ENCODE results near the gene FAM83F.

Gene FAM83F

DNA sequence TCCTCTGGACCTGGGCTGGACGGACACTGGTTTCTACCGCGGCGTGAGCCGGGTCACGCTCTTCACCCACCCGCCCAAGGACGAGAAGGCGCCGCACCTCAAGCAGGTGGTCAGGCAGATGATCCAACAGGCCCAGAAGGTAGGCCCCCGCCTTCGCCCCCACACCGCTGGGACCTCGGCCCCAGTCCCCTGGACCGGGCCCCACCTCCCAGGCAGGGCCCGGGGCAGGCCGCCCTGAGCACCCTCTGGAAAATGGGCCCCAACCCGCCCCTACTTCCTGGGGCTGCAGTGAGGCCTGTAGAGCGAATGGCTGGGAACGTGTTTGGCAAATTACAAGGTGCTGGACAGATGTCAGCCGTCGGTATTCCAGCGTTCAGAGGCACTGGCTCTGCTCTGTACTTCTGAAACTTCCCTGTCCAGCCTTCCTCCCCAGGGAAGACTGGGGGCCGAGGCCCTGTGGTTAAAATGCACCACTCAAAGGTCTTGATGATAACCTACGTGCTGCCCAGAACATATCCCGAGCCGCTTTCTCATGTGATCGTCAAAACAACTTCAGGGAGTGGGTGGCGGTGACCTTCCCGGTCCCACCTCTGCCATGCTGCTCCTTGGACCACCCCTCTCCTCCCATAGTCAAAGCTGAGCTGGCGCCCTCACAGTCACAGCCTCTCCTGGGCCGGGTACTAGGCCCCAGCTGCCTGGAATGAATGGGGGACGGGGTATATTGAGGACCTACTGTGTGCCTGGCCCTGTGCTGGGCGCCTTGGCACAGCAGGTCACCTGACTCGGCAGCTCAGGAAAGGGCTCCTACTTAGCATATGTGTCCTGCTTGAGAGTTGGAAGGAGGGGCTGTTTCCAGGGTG lies 869 bp downstream of the FAM83F start:
- DNase-seq = peak; percentile 69

DNA sequence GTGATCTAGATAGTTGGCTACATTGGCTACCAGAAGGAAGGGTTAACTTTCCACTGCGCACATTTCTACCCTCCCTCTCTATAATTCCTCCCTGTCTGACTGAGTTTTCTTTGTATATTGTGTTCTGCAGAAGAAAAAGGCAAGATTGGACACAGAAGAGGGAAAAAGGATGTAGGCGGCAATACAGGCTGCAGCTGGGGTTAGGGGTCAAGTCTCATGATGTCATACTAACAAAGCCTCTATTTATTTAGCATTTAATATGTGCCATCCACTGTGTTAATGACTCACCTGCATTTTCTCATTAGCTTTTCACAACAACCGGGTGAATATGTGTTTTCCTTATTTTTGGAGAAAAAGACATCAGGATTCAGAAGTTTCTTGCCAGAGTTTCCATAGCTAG lies 2.0 kb downstream of the FAM83F start:
- peak; percentile 80 for DNase-seq

DNA sequence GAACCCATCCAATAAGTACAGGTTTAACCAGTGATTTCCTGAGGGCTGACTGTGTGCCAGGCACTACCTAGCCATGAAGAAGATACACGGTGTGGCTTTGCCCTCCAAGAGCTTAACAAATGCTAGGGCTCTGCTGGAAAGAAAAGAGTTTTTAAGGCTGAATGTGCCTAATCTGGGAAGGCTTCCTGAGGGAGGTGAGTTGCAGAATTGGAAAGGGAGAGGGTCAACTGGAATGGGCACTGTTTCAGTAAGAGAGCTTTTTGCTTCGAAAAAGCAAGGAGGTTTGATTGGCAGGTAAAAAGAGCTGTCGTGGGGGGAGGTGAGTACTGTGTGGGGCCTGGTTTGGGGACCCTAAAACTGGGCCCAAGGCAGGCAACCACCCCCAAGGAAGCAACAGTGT lies 2.7 kb downstream of the FAM83F start:
- peak; percentile 54 for DNase-seq

DNA sequence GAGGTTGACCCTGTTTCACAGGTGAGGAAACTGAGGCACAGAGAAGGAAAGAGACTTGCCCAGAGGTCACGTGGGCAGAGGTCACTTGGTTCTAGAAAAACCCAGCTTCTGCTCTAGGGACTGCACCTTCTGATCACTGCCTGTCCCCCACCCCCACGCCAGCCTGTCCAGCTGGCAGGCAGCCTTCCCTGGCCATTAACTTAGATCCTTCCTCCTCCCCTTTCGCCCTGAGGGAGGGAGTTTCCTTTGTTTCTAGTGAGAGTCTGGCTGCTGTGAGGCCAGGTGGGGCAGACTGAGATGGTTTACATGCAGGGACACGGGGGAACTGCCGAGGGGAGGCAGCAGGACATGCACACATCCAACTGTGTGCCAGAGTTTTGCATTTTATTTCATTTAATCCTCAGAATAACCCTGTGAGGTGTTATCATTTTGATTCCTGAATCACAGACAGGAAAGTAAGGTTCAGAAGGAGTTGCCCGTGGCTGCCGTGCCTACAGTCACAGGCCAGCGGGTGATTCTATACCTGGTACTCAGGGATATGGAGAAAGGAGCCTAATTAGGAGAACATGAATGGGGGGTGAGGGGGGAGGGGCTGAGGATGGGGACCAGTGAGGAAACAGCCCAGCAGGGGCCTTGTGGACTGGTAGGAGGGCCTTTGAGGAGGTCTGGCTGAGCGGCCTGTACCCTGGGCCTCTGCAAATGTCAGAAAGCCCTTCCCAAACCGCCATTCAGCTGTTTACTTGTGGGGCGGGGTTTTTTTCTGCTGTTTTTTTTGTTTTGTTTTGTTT lies 3.4 kb downstream of the FAM83F start:
- peak; percentile 100 for DNase-seq

DNA sequence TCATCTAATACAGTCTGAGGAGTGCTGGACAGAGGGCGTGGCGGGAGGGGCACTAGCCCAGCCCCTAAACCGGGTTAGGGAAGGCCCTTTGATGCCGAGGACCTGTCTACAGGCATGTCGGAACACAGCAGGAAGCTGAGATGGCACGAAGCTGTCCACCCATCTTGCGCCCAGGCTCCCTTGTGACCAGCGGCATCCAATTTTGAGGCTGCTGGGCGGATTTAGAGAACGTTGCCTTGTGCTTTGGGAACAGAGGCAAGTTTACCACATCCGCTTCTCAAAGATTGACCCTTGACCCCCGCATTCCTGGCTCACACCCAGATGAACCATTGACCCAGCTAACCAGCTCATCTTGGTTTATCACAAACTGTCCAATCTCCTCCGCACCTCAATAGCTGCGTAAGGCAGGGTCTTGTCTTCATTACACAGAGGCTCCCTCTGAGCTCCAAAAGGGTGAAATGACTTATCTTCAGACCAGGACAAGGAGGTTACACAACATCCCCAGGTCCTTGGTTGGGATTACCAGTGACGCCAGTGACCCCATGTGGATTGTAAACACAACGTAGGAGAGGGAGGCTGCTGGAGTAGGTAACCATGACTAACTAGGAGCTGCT lies 4.5 kb downstream of the FAM83F start:
- peak; percentile 56 for DNase-seq

DNA sequence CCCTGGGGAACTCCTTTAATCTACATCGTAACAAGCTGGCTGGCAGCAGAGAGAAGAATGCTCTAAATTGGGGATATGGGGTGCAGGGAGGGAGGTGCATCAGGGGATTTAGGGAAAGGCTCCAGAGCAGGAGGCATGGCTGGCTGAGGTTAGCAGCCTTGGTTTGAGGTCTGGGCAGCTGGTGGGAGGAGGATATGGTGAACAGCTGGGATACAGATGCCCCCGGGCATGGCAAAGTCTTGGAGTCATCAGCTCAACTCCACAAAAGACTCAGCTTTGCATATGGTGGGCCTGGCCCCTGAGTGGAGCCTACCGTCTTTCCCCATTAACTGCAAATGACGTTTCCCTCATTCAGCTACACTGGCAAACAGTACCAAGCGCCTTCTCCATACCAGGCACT lies 5.4 kb downstream of the FAM83F start:
- DNase-seq = peak; percentile 87

DNA sequence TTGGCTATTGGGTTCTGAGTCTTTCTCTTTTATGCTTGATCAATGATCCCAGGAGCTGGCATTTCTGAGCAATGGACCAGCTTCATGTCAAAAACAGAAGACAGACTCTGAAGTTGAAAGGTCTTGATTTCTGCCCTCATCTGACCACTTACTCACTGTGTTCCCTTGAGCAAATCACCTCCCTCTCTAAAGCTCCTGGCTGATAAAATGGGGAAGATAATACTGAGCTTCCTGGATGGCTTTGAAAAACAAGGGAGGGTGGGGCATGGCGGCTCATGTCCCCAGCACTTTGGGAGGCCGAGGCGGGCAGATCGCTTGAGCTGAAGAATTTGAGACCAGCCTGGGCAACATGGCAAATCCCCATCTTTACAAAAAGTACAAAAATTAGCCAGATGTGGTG lies 6.4 kb downstream of the FAM83F start:
- no peak for DNase-seq

DNA sequence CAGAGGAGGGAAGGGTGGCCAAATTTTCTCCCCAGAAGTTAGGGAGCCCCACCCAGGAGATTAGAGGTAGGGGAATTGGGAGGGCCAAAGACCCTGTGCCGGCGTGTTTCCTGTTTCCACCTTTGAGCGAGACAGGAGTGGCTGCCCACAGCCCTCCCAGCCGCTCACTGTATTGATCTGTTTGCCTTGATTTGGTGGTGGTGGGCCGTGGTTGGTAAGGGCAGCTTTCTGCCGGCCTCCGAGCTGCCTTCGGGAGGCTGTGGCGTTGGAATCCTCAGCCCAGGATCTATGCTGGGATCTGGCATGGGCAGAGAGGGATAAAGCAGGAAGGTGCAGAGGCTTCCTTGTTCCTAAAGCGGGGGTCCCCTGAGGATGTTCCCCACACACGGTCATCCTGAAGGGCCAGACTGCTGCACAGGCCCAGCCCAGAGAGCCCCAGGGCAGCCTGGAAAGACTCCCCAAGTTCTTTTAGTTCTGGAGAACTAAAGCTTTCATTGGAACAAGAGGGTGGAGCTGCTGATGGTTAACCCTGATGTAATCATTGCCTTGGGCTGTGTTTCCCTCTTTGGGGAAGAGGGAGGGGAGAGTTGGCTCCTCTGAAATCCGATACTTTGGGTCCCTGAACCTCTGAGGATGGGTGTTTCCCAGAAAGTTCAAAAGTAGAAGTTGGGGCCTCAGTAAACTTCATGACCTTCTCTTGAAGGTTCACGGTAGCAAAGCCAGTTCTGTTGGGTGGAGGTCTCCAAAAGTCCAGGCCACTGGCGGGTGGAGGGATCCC lies 7.2 kb downstream of the FAM83F start:
- peak; percentile 82 for DNase-seq

DNA sequence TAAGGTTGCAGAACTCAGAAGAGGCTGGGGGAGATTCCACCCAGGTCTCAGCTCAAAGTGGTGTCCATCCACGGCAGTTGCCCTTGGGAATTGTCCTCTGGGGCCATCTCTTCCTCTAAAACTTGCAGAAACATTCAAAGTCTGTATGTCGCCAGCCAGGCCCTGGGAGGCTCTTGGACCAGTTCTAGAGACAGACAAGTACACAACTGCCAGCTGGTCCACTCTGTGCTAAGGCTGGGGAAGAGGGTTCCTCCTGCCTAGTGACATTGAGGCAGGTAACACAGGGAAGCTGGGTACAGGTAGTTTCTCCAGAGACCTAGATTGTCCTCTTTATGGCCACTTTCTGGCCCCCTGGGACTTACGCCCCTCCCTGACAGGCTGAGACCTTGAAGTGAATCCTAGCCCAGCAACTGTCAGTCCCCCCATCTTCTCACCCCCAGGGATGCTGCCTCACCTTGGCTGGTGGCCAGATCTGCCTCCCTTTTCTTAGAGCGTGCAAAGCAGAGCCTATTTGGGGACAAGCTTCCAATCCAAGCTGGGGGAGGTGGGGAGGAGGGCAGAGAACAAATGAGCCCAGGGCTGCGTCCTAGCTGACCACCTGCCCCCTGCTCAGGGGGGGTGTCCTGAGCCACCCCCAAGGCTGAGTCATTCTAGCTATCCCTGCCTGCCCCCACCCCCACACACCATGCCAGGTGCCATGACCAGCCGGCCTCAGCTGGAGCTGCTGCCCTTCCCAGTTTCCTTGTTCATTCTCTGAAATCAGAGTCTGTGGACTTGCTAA lies 8.4 kb downstream of the FAM83F start:
- DNase-seq = peak; percentile 96

DNA sequence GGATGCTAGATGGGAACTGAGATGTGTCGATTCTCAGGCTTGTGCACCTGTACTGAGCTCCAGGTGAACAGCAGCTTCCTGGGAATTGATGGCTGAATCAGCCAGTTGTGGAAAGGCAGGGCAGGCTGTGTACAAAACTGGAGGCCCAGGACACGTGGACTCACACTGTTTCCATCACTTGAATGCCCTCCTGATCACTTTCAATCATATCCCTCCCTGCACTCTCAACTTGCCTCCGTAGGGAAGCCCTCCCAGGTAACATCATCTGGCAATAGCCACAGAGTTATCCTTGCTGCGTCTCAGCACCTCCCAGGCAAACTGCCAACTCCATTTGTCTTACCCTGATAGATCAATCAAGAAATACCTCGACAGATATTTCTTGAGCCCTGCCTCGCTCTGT lies 10.1 kb downstream of the FAM83F start:
- DNase-seq = peak; percentile 92

DNA sequence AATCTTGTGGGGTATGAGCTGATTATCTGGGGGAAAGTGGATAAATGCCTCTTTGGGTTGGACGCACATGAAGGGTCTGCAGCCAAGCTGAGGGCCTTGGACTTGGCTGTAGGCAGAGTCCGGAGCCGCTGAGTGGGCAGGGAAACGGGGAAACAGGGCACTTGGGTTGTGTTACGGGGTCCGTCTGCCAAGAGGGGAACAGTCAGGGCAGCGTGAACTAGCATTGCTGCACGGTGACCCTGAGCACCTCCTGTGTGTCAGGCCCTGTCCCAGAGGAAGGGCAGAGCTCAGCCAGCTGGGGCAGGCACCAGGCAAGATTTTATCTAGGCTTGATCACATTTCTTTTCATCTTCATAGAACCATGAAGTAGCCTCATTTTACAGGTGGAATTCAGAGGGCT lies 11.9 kb downstream of the FAM83F start:
- peak; percentile 54 for DNase-seq

DNA sequence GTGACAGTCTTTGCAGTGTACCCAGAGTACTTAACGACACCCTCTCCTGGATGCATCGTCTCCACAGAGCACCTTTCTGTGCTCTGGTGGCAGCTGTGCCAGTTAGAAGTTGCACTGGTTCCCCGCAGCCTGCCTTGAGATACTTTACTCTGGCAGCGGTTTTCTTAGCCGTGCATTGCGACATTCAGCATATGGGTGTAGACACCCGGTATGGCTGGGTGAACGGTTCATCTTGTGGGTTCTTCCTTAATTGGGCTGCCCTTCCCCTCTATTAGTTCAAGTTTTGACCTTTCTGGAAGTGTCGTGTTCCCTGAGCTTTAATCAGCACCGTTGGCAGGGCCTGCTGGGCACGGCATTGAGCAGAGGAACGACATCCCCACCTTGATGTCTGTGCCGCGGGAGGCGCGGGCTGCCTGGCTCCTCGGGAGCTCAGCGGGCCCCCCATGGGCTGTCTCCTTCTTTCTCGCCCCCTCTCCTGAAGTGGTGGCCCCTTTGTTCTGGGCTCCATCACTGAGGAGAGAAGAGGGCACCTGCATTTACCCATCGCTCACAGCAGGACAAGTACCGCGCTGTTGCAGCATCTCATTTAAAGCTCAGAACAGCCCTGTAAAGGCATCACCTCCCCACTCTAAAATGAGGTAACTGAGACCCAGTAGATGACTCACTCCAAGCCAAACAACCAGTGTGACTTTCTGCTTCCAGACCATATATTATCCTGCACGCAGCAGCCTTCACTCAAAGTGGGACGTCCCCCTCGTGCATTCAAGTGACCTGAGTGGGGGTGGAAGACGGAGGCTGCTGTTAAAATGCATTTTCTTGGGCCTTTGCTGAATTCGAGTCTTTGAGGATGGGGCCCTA lies 13.3 kb downstream of the FAM83F start:
- DNase-seq = peak; percentile 69

DNA sequence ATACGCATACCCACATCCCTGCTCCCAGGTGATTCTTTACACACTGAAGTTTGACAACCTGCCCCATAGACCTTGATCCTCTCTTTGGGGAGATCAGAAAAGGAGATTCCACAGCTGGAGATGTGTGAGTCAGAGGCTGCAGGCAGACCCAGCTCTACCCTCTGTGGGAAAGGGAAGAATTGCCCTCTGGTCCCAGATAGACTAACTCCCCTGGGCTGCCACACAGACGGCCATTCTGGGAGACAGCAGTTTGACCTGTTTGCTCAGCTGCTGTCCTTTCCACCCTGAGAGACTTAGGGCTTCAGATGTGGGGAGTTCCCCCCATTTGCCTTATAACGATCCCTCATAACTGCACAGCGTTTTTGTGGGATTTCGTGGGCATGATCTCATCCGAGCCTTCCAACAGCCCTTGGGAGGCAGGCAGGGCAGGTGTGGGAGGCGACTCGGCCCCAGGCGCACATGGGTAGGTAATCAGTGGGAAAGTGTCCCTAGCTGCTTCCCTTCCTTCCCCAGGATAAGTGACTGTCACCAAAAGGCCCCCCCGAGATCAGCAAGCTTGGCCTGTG lies 14.1 kb downstream of the FAM83F start:
- DNase-seq = peak; percentile 90

DNA sequence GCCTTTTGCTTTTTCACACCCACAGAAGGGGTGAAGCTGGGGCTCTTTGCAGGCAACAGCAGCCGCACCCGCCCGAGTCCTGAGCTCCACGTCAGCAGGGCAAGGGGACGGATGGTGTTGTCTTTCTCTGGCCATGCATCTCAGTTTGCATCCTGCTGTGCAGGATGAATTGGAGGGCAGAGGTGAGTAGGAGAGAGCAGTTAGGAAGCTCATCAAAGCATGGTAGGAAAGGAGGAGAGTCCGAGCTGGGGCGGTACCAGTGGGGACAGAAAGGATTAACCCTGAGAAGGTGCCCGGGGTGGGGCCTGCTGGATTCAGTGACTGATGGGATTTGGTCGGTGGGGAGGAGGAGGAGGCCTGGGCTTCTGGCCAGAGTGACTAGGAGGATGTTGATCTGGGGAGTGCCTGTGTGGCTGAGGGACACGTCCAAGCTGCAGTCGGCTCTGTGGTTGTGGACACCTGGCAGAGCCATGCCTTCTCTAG lies 14.6 kb downstream of the FAM83F start:
- peak; percentile 98 for DNase-seq

DNA sequence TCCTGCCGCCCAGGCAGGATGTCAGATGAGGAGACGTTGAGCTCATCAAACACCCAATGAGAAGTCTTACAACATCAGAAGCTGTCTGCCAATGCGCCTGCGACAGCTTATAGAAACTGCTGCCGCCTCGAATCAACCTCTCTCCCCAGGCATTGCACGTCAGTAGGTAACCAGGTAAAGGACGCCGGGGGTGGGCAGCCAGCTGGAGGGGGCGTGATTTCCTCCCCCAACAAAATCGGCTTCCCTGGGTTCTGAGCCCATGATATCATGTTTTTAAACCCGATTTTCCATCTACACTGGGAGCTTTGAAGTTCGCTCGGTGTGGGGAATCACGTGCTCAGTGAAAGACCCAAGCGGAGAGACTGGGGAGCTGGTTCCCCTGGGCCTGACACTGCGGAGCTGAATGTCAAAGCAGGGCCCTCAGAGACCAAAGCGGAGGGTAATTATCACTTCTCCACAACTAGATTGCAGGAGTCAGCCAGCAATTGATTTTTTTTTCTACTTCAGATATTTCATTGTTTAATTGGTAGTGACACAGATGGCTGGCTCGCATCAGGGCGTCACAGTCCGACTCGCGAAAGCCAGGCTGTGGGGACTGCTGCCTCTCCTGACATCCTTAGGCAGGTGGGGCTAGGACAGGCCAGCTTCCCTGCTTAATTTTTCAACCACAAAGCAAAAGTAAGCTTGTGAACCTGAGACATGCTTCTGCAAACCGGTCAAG lies 15.4 kb downstream of the FAM83F start:
- peak; percentile 89 for DNase-seq

DNA sequence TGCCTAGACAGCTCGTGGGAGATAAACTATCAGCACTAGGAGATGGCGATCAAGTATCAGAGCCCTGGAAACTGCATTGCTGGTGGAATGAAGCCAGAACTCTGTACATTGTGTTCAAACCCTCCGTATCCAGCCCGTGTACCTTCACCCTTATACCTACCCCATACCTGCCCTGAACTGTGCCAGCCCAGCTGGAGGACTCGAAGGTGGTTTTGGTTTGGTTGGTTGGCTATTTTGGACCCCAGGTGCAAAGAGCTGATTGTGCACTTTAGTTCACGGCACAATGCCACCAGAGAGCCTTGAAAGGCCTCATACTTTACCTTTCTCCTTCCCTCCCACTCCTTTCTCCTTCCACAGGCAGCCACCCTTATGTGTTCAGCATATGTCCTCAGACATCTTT lies 16.0 kb downstream of the FAM83F start:
- no peak for DNase-seq

DNA sequence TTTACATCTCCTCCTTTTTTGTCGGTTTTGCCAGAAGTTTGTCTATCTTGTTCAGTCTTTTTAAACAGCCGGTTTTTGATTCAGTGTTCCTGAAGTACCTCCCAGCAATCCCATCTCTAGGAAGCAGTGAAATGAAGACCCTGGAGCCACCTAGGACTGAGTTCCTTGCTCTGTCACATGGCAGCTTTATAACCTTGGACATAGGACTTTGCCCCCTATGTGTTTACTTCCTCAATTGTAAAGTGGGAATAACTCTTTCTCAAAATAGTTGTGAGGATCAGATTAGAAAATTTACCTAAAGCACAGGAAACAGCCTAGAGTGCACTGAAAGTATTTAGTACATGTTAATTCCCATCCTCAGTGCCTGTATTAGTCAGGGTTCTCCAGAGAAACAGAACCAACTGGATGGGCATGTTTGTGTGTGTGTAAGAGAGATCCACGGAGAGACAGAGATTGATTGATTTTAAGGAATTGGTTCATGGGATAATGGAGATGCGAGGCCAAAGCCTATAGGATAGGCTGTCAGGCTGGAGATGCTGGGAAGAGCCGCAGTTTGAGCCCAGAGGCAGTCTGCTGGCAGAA lies 20.0 kb downstream of the FAM83F start:
- DNase-seq = no peak

DNA sequence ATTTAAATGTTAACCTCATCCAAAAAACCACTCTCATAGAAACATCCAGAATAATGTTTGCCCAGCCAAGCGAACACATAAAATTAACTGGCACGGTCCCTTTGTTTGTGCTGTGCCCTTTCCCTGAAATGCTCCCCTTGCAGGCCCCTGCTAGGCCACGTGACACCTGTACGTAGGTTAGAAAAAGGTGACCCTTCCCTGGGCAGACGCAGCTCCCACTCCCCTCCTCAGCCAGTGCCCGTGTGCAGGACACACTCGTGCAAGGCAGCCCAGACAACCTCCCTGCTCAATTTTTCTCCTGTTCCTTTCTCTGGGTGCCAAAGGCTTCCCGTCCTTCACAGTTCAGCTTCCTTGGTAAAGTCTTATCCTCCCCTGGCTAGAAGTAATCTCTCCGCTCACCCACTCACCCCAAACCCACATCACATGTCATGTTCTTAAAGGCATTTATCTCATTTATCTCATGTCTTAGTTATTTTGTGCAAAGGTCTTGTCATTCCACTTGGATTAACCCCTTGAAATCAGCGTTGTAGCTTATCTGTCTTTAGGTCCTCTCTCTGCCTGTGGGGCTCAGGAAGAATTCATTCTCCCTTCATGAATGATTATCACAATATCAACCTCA lies 20.7 kb downstream of the FAM83F start:
- DNase-seq = no peak

DNA sequence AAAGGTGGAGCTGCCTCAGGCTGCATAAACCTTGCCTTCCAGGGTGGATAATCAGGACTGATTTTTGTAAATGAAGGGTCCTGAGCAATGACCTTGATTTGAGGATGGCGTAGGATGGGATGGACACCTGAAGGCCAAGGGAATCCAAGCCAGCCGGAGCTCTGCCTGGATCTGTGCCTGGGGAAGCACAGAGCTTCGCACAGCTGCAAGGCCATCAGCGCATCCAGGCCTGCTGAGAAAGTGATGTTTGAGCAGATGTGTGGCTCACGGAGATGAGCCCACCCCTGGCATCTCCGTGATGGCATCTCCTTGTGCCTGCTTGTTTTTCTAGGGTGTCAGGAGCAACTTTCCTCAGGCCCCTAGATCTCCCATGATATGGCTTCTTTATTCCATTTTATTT lies 23.3 kb downstream of the FAM83F start:
- no peak for DNase-seq

Data from NCI-H69 (cell line).